ENCODE results near the gene IL18.
"Not testable (repeated sequence)": the region's sequence is repeated elsewhere in the genome, so short reads cannot be mapped to it uniquely, and the experiment has no call there.

IL18 gene

GRCh38 chr11:112163875-112164685, at the start of gene IL18:
TSS of gene IL18 (minus strand) at chr11:112164094. CDS start at chr11:112155053, 9,041 bp downstream.
- DNase-seq (ENCODE audit: low read depth in 1 of 2, low spot score in 1 of 2) = no peak

GRCh38 chr11:112212710-112213109, 48.8 kb upstream of the IL18 start:
- no peak for DNase-seq (ENCODE audit: low read depth in 1 of 2, low spot score in 1 of 2)

- no peak for DNase-seq (ENCODE audit: low read depth in 1 of 2, low spot score in 1 of 2)
Observed at GRCh38 chr11:112212290-112212689, 48.4 kb upstream of the IL18 start.

DNA sequence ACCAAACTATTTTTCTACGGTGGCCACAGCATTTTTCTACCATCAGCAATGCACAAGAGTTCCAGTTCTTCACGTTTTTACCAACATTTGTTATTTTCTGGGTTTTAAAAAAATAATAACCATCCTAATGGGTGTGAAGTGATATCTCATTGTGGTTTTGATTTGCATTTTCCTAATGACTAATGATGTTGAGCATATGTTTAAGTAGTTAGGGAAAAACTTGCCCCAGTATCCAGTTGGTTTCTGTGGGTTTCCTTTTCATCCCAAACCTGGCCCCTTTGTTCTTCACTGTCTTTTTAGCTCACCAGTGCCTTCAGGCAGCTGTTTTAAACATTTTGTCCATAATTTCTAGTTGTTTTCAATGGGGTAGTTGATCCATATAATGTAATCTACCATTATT, 47.6 kb upstream of the IL18 start:
- no peak for DNase-seq (ENCODE audit: low read depth in 1 of 2, low spot score in 1 of 2)

DNA sequence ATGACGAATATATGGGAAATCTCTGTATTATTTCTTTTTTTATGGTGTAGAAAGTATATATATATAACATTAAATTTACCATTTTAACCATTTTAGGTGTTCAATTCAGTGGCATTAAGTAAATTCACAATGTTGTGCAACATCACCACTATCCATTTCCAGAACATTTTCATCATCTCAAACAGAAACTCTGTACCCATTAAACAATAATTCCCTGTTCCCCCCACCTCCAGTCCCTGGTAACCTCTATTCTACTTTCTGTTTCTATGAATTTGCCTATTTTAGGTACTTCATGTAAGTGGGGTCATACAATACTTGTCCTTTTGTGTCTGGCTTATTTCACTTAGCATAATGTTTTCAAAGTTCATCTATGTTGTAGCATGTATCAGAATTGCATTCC, 47.0 kb upstream of the IL18 start:
- DNase-seq (ENCODE audit: low read depth in 1 of 2, low spot score in 1 of 2) = no peak

- DNase-seq (ENCODE audit: low read depth in 1 of 2, low spot score in 1 of 2) = no peak
Observed at GRCh38 chr11:112206071-112206470, 42.2 kb upstream of the IL18 start.

DNA sequence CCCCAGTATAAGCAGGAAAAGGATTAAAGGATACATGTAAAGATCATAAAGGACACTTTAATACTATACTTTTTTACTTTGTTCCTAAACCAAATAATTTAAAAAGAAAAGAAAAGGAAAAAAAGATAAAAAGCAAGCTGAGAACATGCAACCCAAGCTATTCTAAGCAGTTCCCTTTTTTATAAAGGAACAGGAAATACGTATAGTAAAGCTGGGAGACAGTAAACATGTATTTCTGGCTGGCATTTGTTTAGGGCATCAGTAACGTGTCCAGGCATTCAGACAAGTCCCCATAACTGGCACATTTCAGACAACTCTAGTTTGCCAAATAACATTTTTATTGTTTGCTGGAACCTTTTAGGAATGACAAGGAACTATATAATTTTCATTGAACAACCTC, 36.4 kb upstream of the IL18 start:
- DNase-seq (ENCODE audit: low read depth in 1 of 2, low spot score in 1 of 2) = no peak

- DNase-seq (ENCODE audit: low read depth in 1 of 2, low spot score in 1 of 2) = not testable (repeated sequence)
Observed at GRCh38 chr11:112199101-112199500, 35.2 kb upstream of the IL18 start.

DNA sequence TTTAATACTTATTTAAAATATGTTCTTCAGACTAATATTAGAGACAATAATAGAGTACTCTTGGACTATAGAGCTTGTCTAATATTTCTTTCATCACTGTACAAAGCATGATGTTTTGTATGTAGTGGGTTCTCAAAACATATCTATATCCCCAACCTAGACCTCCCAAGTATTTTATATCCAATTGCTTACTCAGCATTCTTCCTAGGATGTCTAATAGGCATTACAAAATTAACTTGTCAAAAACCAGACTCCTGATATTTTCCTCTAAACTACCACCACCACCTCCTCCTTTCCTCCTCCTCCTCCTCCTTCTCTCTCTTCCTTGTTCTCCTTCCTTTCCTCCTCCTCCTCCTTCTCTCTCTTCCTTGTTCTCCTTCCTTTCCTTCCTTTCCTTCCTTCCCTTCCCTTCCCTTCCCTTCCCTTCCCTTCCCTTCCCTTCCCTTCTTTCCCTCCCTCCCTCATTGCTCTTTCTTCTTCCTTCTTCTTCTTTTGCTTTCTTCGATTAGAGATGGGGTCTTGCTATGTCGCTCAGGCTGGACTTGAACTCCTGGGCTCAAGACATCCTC, 32.7 kb upstream of the IL18 start:
- no peak for DNase-seq (ENCODE audit: low read depth in 1 of 2, low spot score in 1 of 2)

DNA sequence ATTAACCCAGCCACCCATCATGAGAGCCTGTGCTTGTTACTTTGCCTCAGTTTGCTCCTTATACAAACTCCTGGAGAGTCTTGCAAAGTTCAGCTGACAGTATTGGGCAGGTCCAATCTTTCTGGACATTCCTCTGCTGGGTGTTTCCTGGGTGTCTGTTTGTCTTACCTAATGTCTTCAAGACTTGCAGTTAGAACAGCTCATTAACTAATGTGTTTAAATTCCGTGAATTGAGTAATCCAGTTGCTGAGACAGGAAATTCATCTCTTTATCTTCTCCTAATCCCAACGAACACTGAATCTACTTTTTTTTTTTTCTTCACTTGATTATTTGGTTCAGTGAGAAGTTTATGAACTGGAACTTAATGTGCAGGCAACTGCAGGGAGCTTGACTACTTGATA, 32.1 kb upstream of the IL18 start:
- no peak for DNase-seq (ENCODE audit: low read depth in 1 of 2, low spot score in 1 of 2)

GRCh38 chr11:112195113-112195512, 31.2 kb upstream of the IL18 start:
- DNase-seq (ENCODE audit: low read depth in 1 of 2, low spot score in 1 of 2) = not testable (repeated sequence)

DNA sequence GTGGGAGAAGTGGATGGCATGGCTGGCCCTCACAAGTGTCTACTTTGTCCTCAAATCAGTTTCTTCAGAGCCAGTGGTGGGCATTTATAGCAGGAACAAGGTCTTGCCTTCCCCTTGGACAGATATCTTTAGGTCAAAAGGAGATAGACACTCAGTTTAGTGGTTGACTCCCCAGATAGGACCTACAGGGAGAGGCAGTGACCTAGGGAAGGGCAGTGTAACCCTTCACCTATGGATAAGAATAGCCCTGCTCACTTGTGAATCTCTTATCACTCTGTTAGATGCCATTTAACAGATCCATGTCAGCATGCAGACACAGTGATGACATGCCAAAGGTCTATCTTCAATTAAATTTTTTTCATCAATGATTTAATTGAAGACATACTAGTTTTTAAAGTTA, 22.4 kb upstream of the IL18 start:
- DNase-seq (ENCODE audit: low read depth in 1 of 2, low spot score in 1 of 2) = no peak

GRCh38 chr11:112185883-112186282, 22.0 kb upstream of the IL18 start:
- DNase-seq (ENCODE audit: low read depth in 1 of 2, low spot score in 1 of 2) = no peak

DNA sequence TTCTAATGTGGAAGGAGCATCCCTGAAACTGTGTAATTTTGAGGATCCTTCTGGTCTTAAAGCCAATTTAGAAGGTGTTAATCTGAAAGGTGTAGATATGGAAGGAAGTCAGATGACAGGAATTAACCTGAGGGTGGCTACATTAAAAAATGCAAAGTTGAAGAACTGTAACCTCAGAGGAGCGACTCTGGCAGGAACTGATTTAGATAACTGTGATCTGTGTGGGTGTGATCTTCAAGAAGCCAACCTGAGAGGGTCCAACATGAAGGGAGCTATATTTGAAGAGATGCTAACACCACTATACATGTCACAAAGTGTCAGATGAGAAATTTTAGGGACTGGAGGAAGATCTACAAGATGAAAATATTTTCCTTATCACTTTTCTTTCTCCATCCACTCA, 19.0 kb upstream of the IL18 start:
- DNase-seq (ENCODE audit: low read depth in 1 of 2, low spot score in 1 of 2) = no peak

GRCh38 chr11:112179601-112180000, 15.7 kb upstream of the IL18 start:
- DNase-seq (ENCODE audit: low read depth in 1 of 2, low spot score in 1 of 2) = no peak

- DNase-seq (ENCODE audit: low read depth in 1 of 2, low spot score in 1 of 2) = no peak
Observed at GRCh38 chr11:112178936-112179335, 15.0 kb upstream of the IL18 start.

DNA sequence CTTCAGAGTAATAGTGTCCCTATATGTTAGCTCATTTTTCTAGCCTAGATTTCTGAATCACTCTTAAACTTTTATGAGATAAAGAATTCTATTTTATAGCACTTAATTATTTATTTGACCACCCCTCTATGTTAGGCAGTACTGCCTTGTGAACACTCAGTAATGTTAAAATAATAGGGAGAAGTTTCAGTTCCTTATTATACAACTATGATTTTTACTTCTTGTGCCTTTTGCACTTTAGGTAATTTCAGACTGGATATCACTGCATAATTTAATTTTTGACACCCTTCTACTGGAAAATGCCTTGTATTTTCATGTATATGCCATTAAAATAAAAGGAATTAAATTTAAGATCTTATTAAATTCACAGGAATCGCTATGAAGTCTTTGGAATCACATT, 14.5 kb upstream of the IL18 start:
- no peak for DNase-seq (ENCODE audit: low read depth in 1 of 2, low spot score in 1 of 2)

GRCh38 chr11:112177589-112177988, 13.7 kb upstream of the IL18 start:
- no peak for DNase-seq (ENCODE audit: low read depth in 1 of 2, low spot score in 1 of 2)

DNA sequence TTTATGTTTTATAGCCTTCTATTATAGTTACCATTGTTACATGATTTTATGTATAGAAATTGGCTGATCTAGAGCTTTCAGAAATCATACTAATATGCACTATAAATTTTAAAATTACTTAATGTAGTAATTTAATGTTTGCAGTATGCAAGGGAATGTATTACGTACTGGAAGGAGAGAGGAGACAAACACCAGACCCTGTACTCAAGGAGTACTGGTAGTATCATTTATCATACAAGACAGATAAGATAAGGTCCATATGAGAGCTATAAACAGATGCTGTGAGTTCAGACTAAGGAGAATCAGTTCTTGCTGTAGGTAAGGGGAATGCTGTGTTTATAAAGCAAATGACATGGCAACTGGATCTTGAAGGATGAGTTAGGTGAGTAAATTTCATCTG, 12.2 kb upstream of the IL18 start:
- DNase-seq (ENCODE audit: low read depth in 1 of 2, low spot score in 1 of 2) = no peak

DNA sequence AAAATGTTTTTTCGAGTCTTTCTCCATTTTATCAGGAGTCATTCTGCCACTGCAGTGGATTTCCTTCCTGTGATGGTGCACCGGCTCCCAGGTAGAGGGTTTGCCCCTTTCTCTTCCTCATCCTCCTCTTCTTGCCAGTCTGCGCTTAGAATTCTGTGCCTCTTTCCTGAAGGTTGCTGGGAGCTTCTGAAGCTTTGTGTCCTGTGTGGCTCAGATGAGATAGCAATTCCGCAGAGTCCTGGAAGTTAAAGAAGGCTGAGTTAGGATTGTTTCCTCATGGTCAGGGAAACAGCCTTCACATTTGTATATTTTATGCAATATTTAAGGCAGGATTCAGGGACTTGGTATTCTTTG, 11.7 kb upstream of the IL18 start:
- no peak for DNase-seq (ENCODE audit: low read depth in 1 of 2, low spot score in 1 of 2)

- no peak for DNase-seq (ENCODE audit: low read depth in 1 of 2, low spot score in 1 of 2)
Observed at GRCh38 chr11:112174789-112175598, 11.1 kb upstream of the IL18 start, which contains the start of gene BCO2. TSS of gene BCO2 (plus strand) at chr11:112175512. CDS start at chr11:112175602, 90 bp downstream.

GRCh38 chr11:112173152-112173551, 9.3 kb upstream of the IL18 start:
- DNase-seq (ENCODE audit: low read depth in 1 of 2, low spot score in 1 of 2) = no peak
